Muscle layer of colon (tissue), 2 donors: ENCODE results near the gene SUMO3.

ENCODE experiments used
- H3K27ac ChIP-seq: one replicate; pipeline ENCODE4 v1.7.0; 2013; ENCODE audit warnings: low read depth, mild to moderate bottlenecking, low read length, moderate library complexity
- H3K27me3 ChIP-seq, 2 donors: one replicate each; pipeline ENCODE4 v1.7.0; 2013; ENCODE audit warnings: low read length in 2 of 2, mild to moderate bottlenecking in 2 of 2; ENCODE audit not compliant: insufficient read depth in 2 of 2, control insufficient read depth in 1 of 2
- H3K36me3 ChIP-seq: one replicate; pipeline ENCODE4 v1.7.0; 2013; ENCODE audit warnings: mild to moderate bottlenecking, low read length; ENCODE audit not compliant: insufficient read depth
- H3K4me1 ChIP-seq: one replicate; pipeline ENCODE4 v1.7.0; 2013; ENCODE audit warnings: mild to moderate bottlenecking, low read length; ENCODE audit not compliant: insufficient read depth
- H3K4me3 ChIP-seq, 2 donors: one replicate each; pipeline ENCODE4 v1.7.0; 2013; ENCODE audit warnings: low read length in 2 of 2, low read depth in 1 of 2, mild to moderate bottlenecking in 1 of 2, moderate library complexity in 1 of 2
- H3K9ac ChIP-seq: one replicate; pipeline ENCODE4 v1.7.0; 2013; ENCODE audit warnings: low read length
- H3K9me3 ChIP-seq: one replicate; pipeline ENCODE4 v1.7.0; 2013; ENCODE audit warnings: mild to moderate bottlenecking, low read length
- donor health status: abdominal sarcoma.
- donor health status: Adenocarcinoma of cecum.

Gene SUMO3

GRCh38 chr21:44819283-44820243 lies 1.7 kb upstream of the SUMO3 start:
- Histone ChIP-seq H3K4me1 (peaks cover 14% of the 10 kb centered on the region), H3K36me3 (no peaks in the 10 kb centered on the region), H3K9me3 (no peaks in the 10 kb centered on the region), H3K4me3 (no peak overlapping the region), H3K27me3 (no peaks in the 10 kb centered on the region), H3K27ac (no peak overlapping the region), H3K9ac (no peak overlapping the region)

- peaks cover 14% of the 10 kb centered on the region for H3K4me1 ChIP-seq
- H3K27ac ChIP-seq, result peak overlapping the region; percentile 62
These were observed 764 bp upstream of the SUMO3 start for GRCh38 chr21:44818640-44819011.

GRCh38 chr21:44817506-44817880 lies 369 bp downstream of the SUMO3 start:
- peak overlapping the region; percentile 23 for H3K27ac ChIP-seq
- peak overlapping the region; percentile 61 to 63 for H3K4me3 ChIP-seq
- H3K27me3 ChIP-seq, result no peaks in the 10 kb centered on the region
- H3K36me3 ChIP-seq, result peaks cover 15% of the 10 kb centered on the region
- H3K9me3 ChIP-seq, result no peaks in the 10 kb centered on the region
- H3K4me1 ChIP-seq, result peaks cover 14% of the 10 kb centered on the region
- H3K9ac ChIP-seq, result no peak overlapping the region

More at GRCh38 chr21:44818640-44819011, 764 bp upstream of the SUMO3 start:
- H3K4me3 ChIP-seq, result peak overlapping the region; percentile 64 to 65
- peaks cover 4% of the 10 kb centered on the region for H3K36me3 ChIP-seq
- H3K27me3 ChIP-seq, result no peaks in the 10 kb centered on the region
- H3K9me3 ChIP-seq, result no peaks in the 10 kb centered on the region
- H3K9ac ChIP-seq, result no peak overlapping the region

GRCh38 chr21:44816761-44817505 lies 929 bp downstream of the SUMO3 start:
- Histone ChIP-seq H3K27me3 (no peaks in the 10 kb centered on the region), H3K4me1 (peaks cover 14% of the 10 kb centered on the region), H3K4me3 (peak overlapping the region; percentile 61 to 63), H3K36me3 (peaks cover 16% of the 10 kb centered on the region), H3K9ac (no peak overlapping the region), H3K9me3 (no peaks in the 10 kb centered on the region), H3K27ac (peak overlapping the region; percentile 23)

- no peak overlapping the region for H3K4me3 ChIP-seq
- H3K36me3 ChIP-seq, result peaks cover 21% of the 10 kb centered on the region
- peaks cover 14% of the 10 kb centered on the region for H3K4me1 ChIP-seq
- H3K27ac ChIP-seq, result no peak overlapping the region
- no peaks in the 10 kb centered on the region for H3K9me3 ChIP-seq
- no peak overlapping the region for H3K9ac ChIP-seq
- H3K27me3 ChIP-seq, result no peaks in the 10 kb centered on the region
These were observed 1.8 kb downstream of the SUMO3 start for GRCh38 chr21:44815852-44816628.

GRCh38 chr21:44815225-44815624 lies 2.6 kb downstream of the SUMO3 start:
- Histone ChIP-seq H3K9ac (no peak overlapping the region), H3K4me1 (peaks cover 14% of the 10 kb centered on the region), H3K4me3 (no peak overlapping the region), H3K9me3 (no peaks in the 10 kb centered on the region), H3K27ac (no peak overlapping the region), H3K36me3 (peaks cover 23% of the 10 kb centered on the region), H3K27me3 (no peaks in the 10 kb centered on the region)

GRCh38 chr21:44814498-44815023 lies 3.3 kb downstream of the SUMO3 start:
- no peaks in the 10 kb centered on the region for H3K9me3 ChIP-seq
- no peak overlapping the region for H3K9ac ChIP-seq
- H3K4me1 ChIP-seq, result peaks cover 14% of the 10 kb centered on the region
- no peaks in the 10 kb centered on the region for H3K27me3 ChIP-seq
- no peak overlapping the region for H3K4me3 ChIP-seq
- no peak overlapping the region for H3K27ac ChIP-seq
- H3K36me3 ChIP-seq, result peaks cover 30% of the 10 kb centered on the region

- Histone ChIP-seq H3K36me3 (peaks cover 36% of the 10 kb centered on the region), H3K27ac (no peak overlapping the region), H3K9ac (no peak overlapping the region), H3K27me3 (no peaks in the 10 kb centered on the region), H3K4me1 (peaks cover 14% of the 10 kb centered on the region), H3K4me3 (no peak overlapping the region), H3K9me3 (no peaks in the 10 kb centered on the region)
These were observed 4.1 kb downstream of the SUMO3 start for GRCh38 chr21:44813727-44814126.

- Histone ChIP-seq H3K27ac (no peak overlapping the region), H3K9me3 (no peaks in the 10 kb centered on the region), H3K36me3 (peaks cover 41% of the 10 kb centered on the region), H3K27me3 (no peaks in the 10 kb centered on the region), H3K4me3 (no peak overlapping the region), H3K9ac (no peak overlapping the region), H3K4me1 (peaks cover 11% of the 10 kb centered on the region)
These were observed 4.7 kb downstream of the SUMO3 start for GRCh38 chr21:44813149-44813548.

- Histone ChIP-seq H3K36me3 (peaks cover 41% of the 10 kb centered on the region), H3K27ac (no peak overlapping the region), H3K4me1 (peaks cover 11% of the 10 kb centered on the region), H3K9me3 (no peaks in the 10 kb centered on the region), H3K27me3 (no peaks in the 10 kb centered on the region), H3K4me3 (no peak overlapping the region), H3K9ac (no peak overlapping the region)
These were observed 5.2 kb downstream of the SUMO3 start for GRCh38 chr21:44812640-44813039.

GRCh38 chr21:44810779-44811178 lies 7.1 kb downstream of the SUMO3 start:
- Histone ChIP-seq H3K4me1 (peaks cover 2% of the 10 kb centered on the region), H3K27me3 (no peaks in the 10 kb centered on the region), H3K27ac (no peak overlapping the region), H3K36me3 (peaks cover 59% of the 10 kb centered on the region), H3K9ac (no peak overlapping the region), H3K9me3 (no peaks in the 10 kb centered on the region), H3K4me3 (no peak overlapping the region)
